ENCODE results near the gene MYOM3.

MYOM3 gene

GRCh38 chr1:24071941-24072340, 40.0 kb downstream of the MYOM3 start:
- no peak for DNase-seq (ENCODE audit: low spot score)
- no peak for TF ChIP-seq CTCF (IDR thresholded peaks at IDR 0.05; ENCODE audit: extremely low read depth, missing control alignments)

DNA sequence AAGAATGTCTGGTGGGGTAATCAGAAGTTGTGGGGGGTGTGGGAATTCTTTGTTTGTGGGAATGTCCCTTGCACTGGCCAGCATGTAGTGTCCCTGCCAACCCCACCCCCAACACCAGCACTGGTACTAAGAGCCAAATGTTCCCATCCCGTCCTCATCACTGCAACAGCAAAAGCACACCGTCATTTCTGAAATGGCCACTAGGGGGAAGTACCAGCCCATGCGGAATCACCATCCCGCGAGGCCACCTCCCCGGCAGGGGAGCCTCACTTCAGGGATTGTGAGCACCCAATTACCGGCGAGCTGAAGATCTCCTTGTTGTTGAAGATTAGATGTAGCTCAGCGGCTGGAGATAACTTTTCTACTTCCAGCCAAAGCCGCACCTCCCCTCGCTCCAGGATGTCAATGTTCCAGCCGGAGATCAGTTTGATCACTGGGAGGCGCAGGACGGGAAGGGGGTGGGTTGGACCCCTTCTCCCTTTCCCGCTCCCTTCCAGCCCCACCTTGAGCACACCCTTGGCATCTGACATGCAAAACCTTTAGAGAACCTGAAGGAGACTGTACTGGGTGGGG, 41.0 kb downstream of the MYOM3 start:
- DNase-seq (ENCODE audit: low spot score) = peak; percentile 87
- peak; percentile 73 for TF ChIP-seq CTCF (IDR thresholded peaks at IDR 0.05; ENCODE audit: extremely low read depth, missing control alignments)

- no peak for DNase-seq (ENCODE audit: low spot score)
- TF ChIP-seq CTCF (IDR thresholded peaks at IDR 0.05; ENCODE audit: extremely low read depth, missing control alignments) = no peak
Measured at GRCh38 chr1:24069817-24070216, 42.1 kb downstream of the MYOM3 start.

- no peak for TF ChIP-seq CTCF (IDR thresholded peaks at IDR 0.05; ENCODE audit: extremely low read depth, missing control alignments)
- no peak for DNase-seq (ENCODE audit: low spot score)
Measured at GRCh38 chr1:24067978-24068377, 44.0 kb downstream of the MYOM3 start.

GRCh38 chr1:24065304-24065703, 46.6 kb downstream of the MYOM3 start:
- DNase-seq (ENCODE audit: low spot score) = no peak
- TF ChIP-seq CTCF (IDR thresholded peaks at IDR 0.05; ENCODE audit: extremely low read depth, missing control alignments) = no peak

- TF ChIP-seq CTCF (IDR thresholded peaks at IDR 0.05; ENCODE audit: extremely low read depth, missing control alignments) = no peak
- DNase-seq (ENCODE audit: low spot score) = no peak
Measured at GRCh38 chr1:24062221-24062620, 49.7 kb downstream of the MYOM3 start.

DNA sequence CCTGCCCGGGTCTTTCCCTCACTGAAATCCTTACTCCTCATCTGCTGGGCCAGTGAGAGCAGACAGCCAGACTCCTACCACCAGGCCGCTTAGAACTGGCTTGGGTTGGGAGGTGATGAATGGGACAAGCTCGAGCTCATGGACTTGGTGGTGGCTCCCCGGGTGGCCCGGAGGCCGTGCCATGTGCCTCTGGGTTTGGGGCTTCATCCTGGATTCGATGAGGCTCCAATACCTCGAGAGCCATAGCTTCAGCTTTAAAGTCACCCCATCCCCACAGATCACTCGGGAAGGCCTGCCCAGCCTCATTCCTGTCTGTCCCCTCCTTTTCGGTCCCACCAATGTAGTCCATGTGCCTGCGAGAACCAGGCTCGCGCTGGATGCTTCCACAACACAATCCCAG, 51.5 kb downstream of the MYOM3 start:
- DNase-seq (ENCODE audit: low spot score) = no peak
- no peak for TF ChIP-seq CTCF (IDR thresholded peaks at IDR 0.05; ENCODE audit: extremely low read depth, missing control alignments)

Data from GM20000 (cell line).